Neuron (in vitro differentiated cells): ENCODE measurements around the gene MAMDC2.

Experiments
- H2AFZ ChIP-seq: one replicate; pipeline ENCODE4 v1.6.1; 2013; ENCODE audit warnings: low read depth, mild to moderate bottlenecking, inconsistent platforms, low read length, moderate library complexity
- H3K27me3 ChIP-seq: one replicate; pipeline ENCODE4 v1.6.1; 2013; ENCODE audit warnings: low read length; ENCODE audit not compliant: insufficient read depth
- H3K36me3 ChIP-seq: one replicate; pipeline ENCODE4 v1.6.1; 2013; ENCODE audit warnings: low read length; ENCODE audit not compliant: insufficient read depth
- H3K4me1 ChIP-seq: one replicate; pipeline ENCODE4 v1.6.1; 2013; ENCODE audit warnings: low read length; ENCODE audit not compliant: insufficient read depth
- H3K4me3 ChIP-seq: 2 replicates; pipeline ENCODE4 v1.5.1; 2013; ENCODE audit warnings: mild to moderate bottlenecking, low read length, moderate library complexity
- H3K9me3 ChIP-seq: one replicate; pipeline ENCODE4 v1.6.1; 2013; ENCODE audit warnings: low read length

Gene MAMDC2

GRCh38 chr9:70143394-70144130 is 99.9 kb downstream of the MAMDC2 start:
- Histone ChIP-seq H3K36me3 (no peaks in the 10 kb centered on the region), H3K4me1 (no peaks in the 10 kb centered on the region), H2AFZ (no peak overlapping the region), H3K27me3 (no peaks in the 10 kb centered on the region), H3K9me3 (no peaks in the 10 kb centered on the region), H3K4me3 (no peak overlapping the region)

- Histone ChIP-seq H3K4me1 (no peaks in the 10 kb centered on the region), H3K36me3 (no peaks in the 10 kb centered on the region), H3K9me3 (no peaks in the 10 kb centered on the region), H3K27me3 (no peaks in the 10 kb centered on the region), H2AFZ (no peak overlapping the region), H3K4me3 (no peak overlapping the region)
Measured at GRCh38 chr9:70144131-70144503, 100.5 kb downstream of the MAMDC2 start.

GRCh38 chr9:70145981-70146380 is 102.3 kb downstream of the MAMDC2 start:
- Histone ChIP-seq H3K9me3 (no peaks in the 10 kb centered on the region), H3K36me3 (no peaks in the 10 kb centered on the region)

GRCh38 chr9:70147196-70147595 is 103.5 kb downstream of the MAMDC2 start:
- Histone ChIP-seq H2AFZ (no peak overlapping the region), H3K4me1 (no peaks in the 10 kb centered on the region), H3K27me3 (no peaks in the 10 kb centered on the region), H3K9me3 (no peaks in the 10 kb centered on the region), H3K4me3 (no peak overlapping the region), H3K36me3 (no peaks in the 10 kb centered on the region)

More at GRCh38 chr9:70145981-70146380, 102.3 kb downstream of the MAMDC2 start:
- Histone ChIP-seq H2AFZ (no peak overlapping the region), H3K27me3 (no peaks in the 10 kb centered on the region), H3K4me3 (no peak overlapping the region), H3K4me1 (no peaks in the 10 kb centered on the region)

GRCh38 chr9:70147651-70148050 is 104.0 kb downstream of the MAMDC2 start:
- Histone ChIP-seq H3K27me3 (no peaks in the 10 kb centered on the region), H3K36me3 (no peaks in the 10 kb centered on the region), H3K9me3 (no peaks in the 10 kb centered on the region), H3K4me3 (no peak overlapping the region), H2AFZ (no peak overlapping the region), H3K4me1 (no peaks in the 10 kb centered on the region)

- H3K4me1 ChIP-seq, result no peaks in the 10 kb centered on the region
- no peaks in the 10 kb centered on the region for H3K27me3 ChIP-seq
- no peak overlapping the region for H3K4me3 ChIP-seq
- no peaks in the 10 kb centered on the region for H3K36me3 ChIP-seq
- H2AFZ ChIP-seq, result no peak overlapping the region
- H3K9me3 ChIP-seq, result no peaks in the 10 kb centered on the region
Measured at GRCh38 chr9:70152350-70152749, 108.7 kb downstream of the MAMDC2 start.

- H2AFZ ChIP-seq, result no peak overlapping the region
- no peaks in the 10 kb centered on the region for H3K27me3 ChIP-seq
- no peaks in the 10 kb centered on the region for H3K36me3 ChIP-seq
- no peaks in the 10 kb centered on the region for H3K4me1 ChIP-seq
- no peaks in the 10 kb centered on the region for H3K9me3 ChIP-seq
- H3K4me3 ChIP-seq, result no peak overlapping the region
Measured at GRCh38 chr9:70156729-70157128, 113.1 kb downstream of the MAMDC2 start.

- no peaks in the 10 kb centered on the region for H3K36me3 ChIP-seq
- no peaks in the 10 kb centered on the region for H3K9me3 ChIP-seq
- H2AFZ ChIP-seq, result no peak overlapping the region
- H3K27me3 ChIP-seq, result no peaks in the 10 kb centered on the region
- no peaks in the 10 kb centered on the region for H3K4me1 ChIP-seq
- H3K4me3 ChIP-seq, result no peak overlapping the region
Measured at GRCh38 chr9:70159630-70160029, 116.0 kb downstream of the MAMDC2 start.

GRCh38 chr9:70160686-70161600 is 117.3 kb downstream of the MAMDC2 start:
- H3K4me3 ChIP-seq, result no peak overlapping the region
- H3K36me3 ChIP-seq, result no peaks in the 10 kb centered on the region
- no peak overlapping the region for H2AFZ ChIP-seq
- H3K27me3 ChIP-seq, result no peaks in the 10 kb centered on the region
- no peaks in the 10 kb centered on the region for H3K9me3 ChIP-seq
- H3K4me1 ChIP-seq, result no peaks in the 10 kb centered on the region

GRCh38 chr9:70165006-70165602 is 121.5 kb downstream of the MAMDC2 start:
- H3K4me1 ChIP-seq, result no peaks in the 10 kb centered on the region
- H2AFZ ChIP-seq, result no peak overlapping the region
- no peak overlapping the region for H3K4me3 ChIP-seq
- no peaks in the 10 kb centered on the region for H3K27me3 ChIP-seq
- no peaks in the 10 kb centered on the region for H3K9me3 ChIP-seq
- H3K36me3 ChIP-seq, result no peaks in the 10 kb centered on the region

- H2AFZ ChIP-seq, result no peak overlapping the region
- H3K27me3 ChIP-seq, result no peaks in the 10 kb centered on the region
- no peaks in the 10 kb centered on the region for H3K9me3 ChIP-seq
- H3K36me3 ChIP-seq, result no peaks in the 10 kb centered on the region
- H3K4me3 ChIP-seq, result no peak overlapping the region
- H3K4me1 ChIP-seq, result no peaks in the 10 kb centered on the region
Measured at GRCh38 chr9:70168521-70168920, 124.9 kb downstream of the MAMDC2 start.

- H2AFZ ChIP-seq, result no peak overlapping the region
- no peaks in the 10 kb centered on the region for H3K36me3 ChIP-seq
- no peaks in the 10 kb centered on the region for H3K4me1 ChIP-seq
- H3K4me3 ChIP-seq, result no peak overlapping the region
- H3K9me3 ChIP-seq, result no peaks in the 10 kb centered on the region
- no peaks in the 10 kb centered on the region for H3K27me3 ChIP-seq
Measured at GRCh38 chr9:70169222-70169621, 125.6 kb downstream of the MAMDC2 start.

- H3K27me3 ChIP-seq, result no peaks in the 10 kb centered on the region
- H2AFZ ChIP-seq, result no peak overlapping the region
- H3K36me3 ChIP-seq, result no peaks in the 10 kb centered on the region
- H3K4me1 ChIP-seq, result no peaks in the 10 kb centered on the region
- no peak overlapping the region for H3K4me3 ChIP-seq
- H3K9me3 ChIP-seq, result no peaks in the 10 kb centered on the region
Measured at GRCh38 chr9:70170151-70170790, 126.6 kb downstream of the MAMDC2 start.
